ENCODE results near the gene MUC21.

The MUC21 gene

DNA sequence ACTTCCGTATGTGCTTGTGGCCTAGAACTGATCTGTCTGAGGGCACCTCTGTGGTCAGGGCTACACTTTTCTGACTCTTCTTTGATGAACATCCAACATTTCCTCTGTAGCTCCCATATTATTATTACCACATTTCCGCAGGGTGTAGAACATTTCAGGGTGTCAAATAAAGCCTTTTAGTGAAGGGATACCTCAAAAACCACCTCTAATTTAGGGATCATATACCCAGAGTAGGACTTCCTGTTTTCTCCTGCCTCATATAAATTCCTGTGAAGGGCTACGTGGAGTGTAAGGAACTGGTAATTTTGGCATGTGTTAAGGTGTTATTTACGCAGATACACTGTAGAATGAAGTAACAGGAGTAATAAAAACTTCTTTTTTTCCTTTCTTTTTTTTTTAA lies 21.3 kb downstream of the MUC21 start:
- Histone ChIP-seq H3K27ac (no peak overlapping the region), H3K4me3 (ENCODE audit: low read depth, low read length) (no peak overlapping the region), H3K36me3 (replicated peaks) (no peaks in the 10 kb centered on the region), H3K27me3 (replicated peaks) (no peaks in the 10 kb centered on the region)
- in situ Hi-C loops (cut with HindIII; ENCODE audit: low pct_ligation_motif_present, low sequenced_read_pairs), result no loop called here
- TF ChIP-seq, protein P1, sequence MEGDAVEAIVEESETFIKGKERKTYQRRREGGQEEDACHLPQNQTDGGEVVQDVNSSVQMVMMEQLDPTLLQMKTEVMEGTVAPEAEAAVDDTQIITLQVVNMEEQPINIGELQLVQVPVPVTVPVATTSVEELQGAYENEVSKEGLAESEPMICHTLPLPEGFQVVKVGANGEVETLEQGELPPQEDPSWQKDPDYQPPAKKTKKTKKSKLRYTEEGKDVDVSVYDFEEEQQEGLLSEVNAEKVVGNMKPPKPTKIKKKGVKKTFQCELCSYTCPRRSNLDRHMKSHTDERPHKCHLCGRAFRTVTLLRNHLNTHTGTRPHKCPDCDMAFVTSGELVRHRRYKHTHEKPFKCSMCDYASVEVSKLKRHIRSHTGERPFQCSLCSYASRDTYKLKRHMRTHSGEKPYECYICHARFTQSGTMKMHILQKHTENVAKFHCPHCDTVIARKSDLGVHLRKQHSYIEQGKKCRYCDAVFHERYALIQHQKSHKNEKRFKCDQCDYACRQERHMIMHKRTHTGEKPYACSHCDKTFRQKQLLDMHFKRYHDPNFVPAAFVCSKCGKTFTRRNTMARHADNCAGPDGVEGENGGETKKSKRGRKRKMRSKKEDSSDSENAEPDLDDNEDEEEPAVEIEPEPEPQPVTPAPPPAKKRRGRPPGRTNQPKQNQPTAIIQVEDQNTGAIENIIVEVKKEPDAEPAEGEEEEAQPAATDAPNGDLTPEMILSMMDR (IDR thresholded peaks at IDR 0.05; ENCODE audit: low read depth, low read length, missing control alignments), result no peak
- DNase-seq, result no peak

DNA sequence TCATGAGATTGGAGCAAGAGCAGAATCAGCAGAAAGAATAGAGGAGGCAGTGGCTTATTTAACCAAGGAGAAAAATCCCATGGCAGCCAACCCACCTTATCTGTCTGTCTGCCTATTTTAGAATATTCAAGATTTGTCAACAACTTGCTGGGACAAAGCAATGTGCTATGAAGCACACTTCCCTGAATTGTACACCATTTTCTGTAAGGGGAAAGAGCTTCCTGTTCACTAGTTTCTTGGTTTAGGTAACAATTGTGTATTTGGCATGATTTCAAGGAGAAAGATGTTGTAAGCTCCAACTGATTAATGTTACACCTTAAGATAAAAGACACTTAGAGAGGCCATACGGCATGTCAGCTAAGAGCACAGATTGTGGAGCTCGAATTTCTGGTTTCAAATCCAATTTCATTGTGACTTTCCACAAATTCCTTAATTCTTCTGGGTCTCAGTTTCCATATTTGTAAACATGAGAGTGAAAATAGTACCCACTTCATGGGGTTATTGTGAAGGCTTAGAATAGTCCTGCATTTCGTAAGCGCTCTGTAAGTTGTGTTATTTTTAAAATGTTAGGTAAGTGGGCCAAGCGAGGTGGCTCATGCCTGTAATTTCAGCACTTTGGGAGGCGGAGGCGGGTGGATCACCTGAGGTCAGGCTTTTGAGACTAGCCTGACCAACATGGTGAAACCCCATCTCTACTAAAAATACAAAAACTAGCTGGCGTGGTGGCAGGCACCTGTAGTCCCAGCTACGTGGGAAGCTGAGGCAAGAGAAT lies 21.9 kb downstream of the MUC21 start:
- in situ Hi-C loops (cut with HindIII; ENCODE audit: low pct_ligation_motif_present, low sequenced_read_pairs), result no loop called here
- H3K36me3 ChIP-seq (replicated peaks), result no peaks in the 10 kb centered on the region
- no peak overlapping the region for H3K4me3 ChIP-seq (ENCODE audit: low read depth, low read length)
- H3K27ac ChIP-seq, result no peak overlapping the region
- no peak for DNase-seq
- no peaks in the 10 kb centered on the region for H3K27me3 ChIP-seq (replicated peaks)
- TF ChIP-seq, protein P1 (IDR thresholded peaks at IDR 0.05; ENCODE audit: low read depth, low read length, missing control alignments), result no peak

DNA sequence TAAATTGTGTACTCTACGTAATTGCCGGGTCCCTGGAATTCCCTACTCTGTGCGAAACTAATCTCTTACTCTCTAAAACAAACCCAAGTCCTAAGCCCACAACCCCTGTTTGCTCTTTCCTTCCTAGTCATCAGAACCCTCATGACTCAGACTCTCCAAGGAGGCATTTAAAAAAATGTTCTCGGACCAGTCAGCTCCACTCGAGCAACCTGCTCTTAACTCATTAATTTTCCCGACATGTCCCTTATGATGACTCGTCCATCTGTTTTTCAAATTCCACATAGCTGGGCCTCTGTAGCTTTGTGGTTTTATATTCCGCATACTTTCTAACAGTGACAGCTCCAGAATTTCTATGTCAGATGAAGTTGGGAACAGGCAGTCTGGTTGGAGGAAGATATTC lies 24.2 kb downstream of the MUC21 start:
- TF ChIP-seq, protein P1 (IDR thresholded peaks at IDR 0.05; ENCODE audit: low read depth, low read length, missing control alignments), result no peak
- peak; percentile 82 for DNase-seq
- H3K4me3 ChIP-seq (ENCODE audit: low read depth, low read length), result no peak overlapping the region
- H3K36me3 ChIP-seq (replicated peaks), result no peaks in the 10 kb centered on the region
- H3K27ac ChIP-seq, result peak overlapping the region; percentile 18
- in situ Hi-C loops (cut with HindIII; ENCODE audit: low pct_ligation_motif_present, low sequenced_read_pairs), result no loop called here
- H3K27me3 ChIP-seq (replicated peaks), result no peaks in the 10 kb centered on the region

DNA sequence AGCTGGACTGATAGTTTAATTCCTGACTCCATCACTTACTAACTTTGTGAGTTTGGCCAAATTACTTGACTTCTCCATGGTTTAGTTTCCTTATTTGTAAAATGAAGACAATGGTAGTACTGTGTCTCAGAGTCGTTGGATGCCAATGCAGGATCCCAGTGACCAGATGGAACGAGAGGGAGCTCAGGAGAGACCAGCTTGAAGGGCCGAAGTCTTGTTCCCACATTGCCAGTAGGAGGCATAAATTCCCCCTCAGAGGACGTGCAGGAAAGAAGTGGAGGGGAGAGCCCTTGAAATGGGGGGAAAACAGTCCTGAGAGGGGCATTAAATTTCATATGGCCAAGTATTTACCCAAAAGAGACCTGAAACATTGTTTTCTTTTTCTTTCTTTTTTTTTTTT lies 24.6 kb downstream of the MUC21 start:
- Histone ChIP-seq H3K27ac (peak overlapping the region; percentile 18), H3K27me3 (replicated peaks) (no peaks in the 10 kb centered on the region), H3K4me3 (ENCODE audit: low read depth, low read length) (no peak overlapping the region), H3K36me3 (replicated peaks) (no peaks in the 10 kb centered on the region)
- DNase-seq, result no peak
- in situ Hi-C loops (cut with HindIII; ENCODE audit: low pct_ligation_motif_present, low sequenced_read_pairs), result no loop called here
- TF ChIP-seq, protein P1 (IDR thresholded peaks at IDR 0.05; ENCODE audit: low read depth, low read length, missing control alignments), result peak; percentile 35

DNA sequence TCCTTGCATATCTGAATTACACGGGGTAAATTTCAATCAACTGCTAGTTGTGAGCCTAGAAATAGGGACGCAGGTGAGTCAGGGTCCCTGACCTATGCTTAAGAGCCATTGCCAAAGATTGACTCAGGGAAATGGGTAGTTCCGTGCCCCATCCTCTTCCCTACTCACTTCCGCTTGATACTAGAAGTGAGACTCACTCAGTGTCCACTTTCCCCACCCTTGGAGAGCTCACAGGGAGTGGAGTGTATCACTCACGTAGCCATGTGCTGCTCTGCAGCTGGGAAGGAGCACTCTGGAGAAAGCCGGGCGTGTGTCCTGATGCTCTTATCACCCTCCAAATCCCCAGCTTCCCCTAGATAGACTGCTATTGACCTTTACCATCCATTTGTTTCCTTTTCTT lies 26.2 kb downstream of the MUC21 start:
- Histone ChIP-seq H3K27me3 (replicated peaks) (no peaks in the 10 kb centered on the region), H3K27ac (no peak overlapping the region), H3K36me3 (replicated peaks) (no peaks in the 10 kb centered on the region), H3K4me3 (ENCODE audit: low read depth, low read length) (no peak overlapping the region)
- TF ChIP-seq, protein P1 (IDR thresholded peaks at IDR 0.05; ENCODE audit: low read depth, low read length, missing control alignments), result no peak
- no peak for DNase-seq
- in situ Hi-C loops (cut with HindIII; ENCODE audit: low pct_ligation_motif_present, low sequenced_read_pairs), result no loop called here
